Middle frontal gyrus (tissue), 1 donor: Measurements from ENCODE around the gene NAALADL2.
"Not testable (repeated sequence)": the region's sequence is repeated elsewhere in the genome, so short reads cannot be mapped to it uniquely, and the experiment has no call there.

Experiments used
- DNase-seq: peaks from one replicate; pipeline ENCODE4 v3.0.0-alpha.2; 2015; ENCODE audit warnings: low spot score; ENCODE audit errors: extremely low spot score

NAALADL2 gene

DNA sequence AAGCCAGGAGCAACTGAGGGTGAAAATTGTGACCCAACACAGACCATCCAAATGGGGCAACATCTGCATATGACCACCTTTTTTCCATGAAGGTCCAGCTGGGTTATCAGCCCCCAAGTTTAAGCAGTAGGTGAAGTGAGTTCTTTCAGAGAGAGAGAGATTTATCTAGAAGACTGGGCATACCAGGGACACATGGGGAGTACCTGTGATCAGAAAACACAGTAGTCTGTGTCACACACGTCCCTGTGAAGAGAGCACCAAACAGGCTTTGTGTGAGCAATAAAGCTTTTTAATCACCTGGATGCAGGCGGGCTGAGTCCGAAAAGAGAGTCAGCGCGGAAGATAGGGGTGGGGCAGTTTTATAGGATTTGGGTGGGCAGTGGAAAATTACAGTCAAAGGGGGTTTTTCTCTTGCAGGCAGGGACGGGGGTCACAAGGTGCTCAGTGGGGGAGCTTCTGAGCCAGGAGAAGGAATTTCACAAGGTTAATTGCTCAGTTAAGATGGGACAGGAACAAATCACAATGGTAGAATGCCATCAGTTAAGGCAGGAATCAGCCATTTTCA lies 966.0 kb downstream of the NAALADL2 start:
- DNase-seq: not testable (repeated sequence)

DNA sequence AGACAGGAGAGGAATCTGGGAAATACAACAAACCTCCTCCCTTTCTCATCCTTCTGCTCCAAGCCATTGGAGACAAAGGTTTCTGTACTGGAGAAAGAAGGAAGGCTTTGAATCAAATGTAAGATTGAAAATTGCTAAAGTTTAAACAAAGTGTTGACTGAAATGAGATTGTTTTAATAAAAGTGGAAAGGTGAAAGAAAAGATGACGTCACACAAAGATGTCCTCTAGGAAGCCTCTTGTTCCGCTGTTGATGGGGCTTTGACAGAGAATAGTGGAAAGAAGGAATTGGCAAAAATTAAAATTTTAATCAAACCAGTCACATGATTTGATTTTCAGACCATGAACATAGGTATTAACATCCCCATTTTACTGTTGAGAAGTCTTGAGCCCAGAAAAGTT lies 967.6 kb downstream of the NAALADL2 start:
- no peak for DNase-seq

DNA sequence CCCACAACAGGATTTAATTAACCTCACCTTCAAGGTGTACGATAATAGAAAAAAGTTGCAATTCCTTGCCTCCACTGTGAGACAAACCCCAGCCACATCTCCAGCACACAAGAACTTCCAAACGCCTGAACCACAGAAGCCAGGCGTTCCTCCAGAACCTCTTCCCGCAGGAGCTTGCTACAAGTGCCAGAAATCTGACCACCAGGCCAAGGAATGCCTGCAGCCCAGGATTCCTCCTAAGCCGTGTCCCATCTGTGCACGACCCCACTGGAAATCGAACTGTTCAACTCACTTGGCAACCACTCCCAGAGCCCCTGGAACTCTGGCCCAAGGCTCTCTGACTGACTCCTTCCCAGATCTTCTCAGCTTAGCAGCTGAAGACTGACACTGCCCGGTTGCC lies 970.7 kb downstream of the NAALADL2 start:
- not testable (repeated sequence) for DNase-seq

- DNase-seq: not testable (repeated sequence)
Observed at GRCh38 chr3:175835763-175836162, 976.6 kb downstream of the NAALADL2 start.

DNA sequence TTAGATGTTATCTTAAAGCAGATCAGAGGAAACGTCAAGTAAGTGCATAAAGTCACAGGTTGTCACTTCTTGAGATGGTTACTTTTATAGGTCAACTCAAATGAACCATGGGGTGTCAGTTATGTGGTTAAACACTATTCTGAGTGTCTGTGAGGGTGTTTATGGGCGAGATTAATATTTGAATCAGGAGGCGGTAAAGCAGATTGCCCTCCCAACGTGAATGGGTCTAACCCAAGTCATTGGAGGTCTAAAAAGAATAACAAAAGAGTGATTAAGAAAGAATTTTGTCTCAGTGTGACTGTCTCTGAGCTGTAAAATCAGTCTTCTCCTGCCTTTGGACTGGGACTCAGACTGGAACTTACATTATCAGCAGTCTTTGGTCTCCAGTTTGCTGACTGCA lies 977.5 kb downstream of the NAALADL2 start:
- DNase-seq: no peak

DNA sequence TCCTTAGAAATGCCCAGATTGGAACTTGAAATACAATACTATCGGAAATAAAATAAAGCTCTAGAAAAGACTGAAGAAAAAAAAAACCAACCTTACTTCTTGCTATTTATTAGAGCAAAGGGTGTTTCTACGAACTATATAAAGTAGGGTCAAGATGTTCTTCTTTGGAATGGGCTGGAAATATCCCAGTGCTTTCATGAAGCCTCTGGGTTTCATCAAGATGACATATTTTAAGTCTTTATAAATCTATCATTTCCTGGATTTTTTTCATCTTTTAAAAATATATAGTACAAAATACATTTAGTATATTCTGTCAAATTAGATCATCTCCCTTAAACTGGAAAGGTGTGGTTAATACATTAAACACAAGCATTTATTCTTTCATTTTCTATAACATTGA lies 978.8 kb downstream of the NAALADL2 start:
- no peak for DNase-seq

- no peak for DNase-seq
Observed at GRCh38 chr3:175839366-175840005, 980.4 kb downstream of the NAALADL2 start.

DNA sequence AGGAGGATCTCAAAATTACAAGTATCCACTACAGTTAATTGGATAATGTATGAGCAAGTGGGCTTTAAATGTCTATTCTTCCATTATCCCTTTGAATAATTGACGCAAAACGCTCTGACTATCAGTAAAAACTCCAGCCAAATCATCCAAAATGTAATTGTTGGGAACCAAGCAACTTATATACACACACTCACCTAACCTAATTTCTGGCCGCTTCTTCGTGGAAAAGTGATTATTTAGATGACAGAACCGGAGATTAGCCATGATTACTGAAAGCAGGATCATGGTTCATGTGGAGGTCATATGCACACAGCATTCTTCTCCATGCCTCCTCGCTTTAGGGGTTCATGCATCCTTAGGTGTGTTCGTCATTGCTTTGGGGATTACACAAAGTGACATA lies 992.4 kb downstream of the NAALADL2 start:
- no peak for DNase-seq

DNA sequence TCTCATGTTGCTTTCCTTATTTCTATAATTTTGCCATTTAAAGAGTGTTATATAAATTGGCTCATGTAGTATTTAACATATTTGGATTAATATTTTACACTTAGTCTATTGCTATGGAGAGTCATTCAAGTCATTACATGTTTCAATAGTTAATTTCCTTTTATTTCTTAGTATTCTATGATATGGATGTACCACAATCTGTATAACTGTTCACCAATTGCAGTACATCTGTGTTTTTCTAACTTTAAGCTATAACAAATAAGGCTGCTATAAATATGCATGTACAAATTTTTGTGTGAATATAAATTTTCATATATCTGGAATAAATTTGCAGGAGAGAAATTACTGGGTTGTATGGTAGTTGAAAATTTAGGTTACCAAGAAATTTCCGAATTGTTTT lies 993.4 kb downstream of the NAALADL2 start:
- no peak for DNase-seq

DNA sequence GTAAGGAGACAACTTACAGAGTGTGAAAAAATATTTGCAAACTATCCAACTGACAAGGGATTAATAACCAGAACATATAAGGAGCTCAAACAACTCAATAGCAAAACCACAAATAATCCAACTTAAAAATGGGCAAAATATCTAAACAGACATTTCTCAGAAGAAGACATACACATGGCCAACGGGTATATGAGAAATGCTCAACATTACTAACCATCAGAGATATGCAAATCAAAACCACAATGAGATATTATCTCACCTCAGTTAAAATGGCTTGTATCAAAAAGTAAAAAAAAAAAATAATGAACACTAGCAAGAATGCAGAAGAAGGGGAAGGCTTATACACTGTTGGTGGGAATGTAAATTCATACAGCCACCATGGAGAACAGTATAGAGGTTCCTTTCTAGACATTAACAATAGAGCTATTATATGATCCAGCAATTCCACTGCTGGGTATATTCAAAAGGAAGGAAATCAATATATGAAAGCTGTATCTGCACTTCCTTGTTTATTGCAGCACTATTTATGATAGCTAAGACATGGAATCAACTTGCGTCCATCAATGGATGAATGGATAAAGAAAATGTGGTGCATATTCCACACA lies 998.6 kb downstream of the NAALADL2 start:
- DNase-seq: no peak
